Activated naive CD8-positive, alpha-beta T cell treated with anti-CD3 and anti-CD28 coated beads for 36 hours (primary cell): ENCODE data around the gene PRKAR1B. TPM values are rescaled to one million over a fixed set of nuclear protein-coding genes. Genes with fewer than 3 reads are reported as not detected.

Experiments used
- DNase-seq: peaks from one replicate; pipeline ENCODE4 v3.0.0; 2021
- H3K27ac Mint-ChIP-seq: one replicate; pipeline ENCODE4 v1.8.0; 2022; ENCODE audit warnings: mild to moderate bottlenecking, moderate library complexity, mixed read lengths
- H3K27me3 Mint-ChIP-seq: one replicate; pipeline ENCODE4 v1.8.0; 2022; ENCODE audit warnings: mild to moderate bottlenecking, mixed read lengths
- H3K36me3 Mint-ChIP-seq: one replicate; pipeline ENCODE4 v1.8.0; 2021; ENCODE audit warnings: mild to moderate bottlenecking, mixed read lengths
- H3K4me1 Mint-ChIP-seq: one replicate; pipeline ENCODE4 v1.8.0; 2021; ENCODE audit warnings: mixed read lengths
- H3K4me3 Mint-ChIP-seq: one replicate; pipeline ENCODE4 v1.8.0; 2022; ENCODE audit warnings: mild to moderate bottlenecking, moderate library complexity, mixed read lengths
- H3K9me3 Mint-ChIP-seq: one replicate; pipeline ENCODE4 v1.8.0; 2022; ENCODE audit warnings: mixed read lengths
- total RNA-seq, 2 experiments: library from RNA; stranded (reverse); gene quantifications; one replicate each; pipeline ENCODE4 v1.2.3, GENCODE V29; 2021

The PRKAR1B gene
- total RNA-seq, 2 experiments from 2014 or later = 38.1 to 40.2 TPM

DNA sequence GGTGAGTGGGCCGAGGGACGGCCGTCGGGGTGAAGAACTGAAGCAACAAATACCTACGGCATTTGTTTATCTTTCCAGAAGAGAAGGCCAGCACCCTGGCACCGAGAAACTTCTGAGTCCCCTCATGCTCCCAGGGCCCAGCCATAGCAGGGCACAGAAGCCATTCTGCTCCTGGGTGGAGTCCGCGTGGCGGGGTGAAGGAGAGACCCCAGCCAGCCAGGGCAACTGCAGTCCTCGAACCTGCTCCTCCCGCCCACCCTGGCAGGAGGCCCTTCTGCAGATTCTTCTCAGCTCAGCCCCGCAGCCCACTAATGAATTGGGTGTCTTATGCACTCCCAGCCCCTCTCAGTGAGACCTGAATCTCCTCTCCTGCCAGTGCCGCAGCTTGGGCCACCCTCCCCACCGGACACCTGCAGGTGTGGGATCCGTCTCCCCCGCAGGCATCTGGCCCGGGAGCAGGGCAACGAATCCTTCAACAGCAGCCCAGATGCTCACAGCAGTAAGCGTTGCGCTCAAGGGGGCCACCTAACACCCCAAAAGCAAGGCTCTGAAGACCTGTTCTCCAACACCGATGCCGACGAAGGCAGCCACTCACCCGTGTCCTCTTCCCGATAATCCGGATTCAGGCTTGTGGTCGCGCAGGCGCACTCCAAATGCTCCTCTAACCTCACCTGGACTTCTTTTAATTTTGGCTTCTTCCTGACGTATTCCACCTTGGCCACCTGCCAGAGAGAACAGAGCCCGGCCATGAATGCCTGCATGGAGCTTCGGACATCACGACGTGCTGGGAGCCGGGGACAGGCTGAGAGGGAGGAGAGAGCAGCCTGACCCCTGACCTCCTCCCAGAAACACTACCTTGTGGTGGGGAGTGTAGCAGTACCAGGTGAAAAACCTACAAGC lies 226.3 kb downstream of the PRKAR1B start:
- H3K27ac Mint-ChIP-seq = no peak overlapping the region
- DNase-seq = no peak
- peaks cover 2% of the 10 kb centered on the region for H3K36me3 Mint-ChIP-seq
- H3K4me1 Mint-ChIP-seq = peaks cover 5% of the 10 kb centered on the region
- H3K4me3 Mint-ChIP-seq = no peak overlapping the region
- H3K9me3 Mint-ChIP-seq = no peaks in the 10 kb centered on the region
- no peaks in the 10 kb centered on the region for H3K27me3 Mint-ChIP-seq

DNA sequence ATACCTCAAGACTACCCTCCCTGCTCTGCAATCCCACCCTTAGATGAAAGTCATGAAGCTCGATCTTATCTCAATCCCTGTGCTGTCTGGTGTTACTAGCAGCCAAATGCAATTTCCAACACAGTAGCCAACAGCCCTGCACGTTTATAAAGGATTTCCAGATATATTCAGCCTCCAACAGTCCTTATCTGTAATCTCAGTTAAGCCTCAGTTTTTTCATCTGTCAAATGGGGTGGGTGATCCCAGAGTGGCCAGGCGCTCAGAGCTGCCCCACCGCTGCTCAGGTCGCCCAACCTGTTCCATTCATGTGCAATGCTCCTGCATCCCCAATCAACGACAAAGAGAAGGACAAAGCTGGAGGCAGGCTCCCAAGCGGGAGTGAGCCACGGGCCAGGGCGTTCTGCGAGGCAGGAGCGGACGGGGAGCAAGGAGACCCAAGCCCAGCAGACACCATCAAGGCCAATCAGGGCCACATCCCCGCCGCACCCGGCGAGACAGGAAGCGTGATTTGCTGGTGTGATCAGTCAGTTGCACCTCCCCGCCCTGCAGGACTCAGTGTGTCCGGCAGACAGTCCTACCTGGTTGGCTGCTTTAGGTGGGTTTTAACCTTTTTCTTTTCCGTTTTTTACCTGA lies 227.1 kb downstream of the PRKAR1B start:
- no peaks in the 10 kb centered on the region for H3K27me3 Mint-ChIP-seq
- H3K4me3 Mint-ChIP-seq = no peak overlapping the region
- H3K4me1 Mint-ChIP-seq = peaks cover 5% of the 10 kb centered on the region
- peaks cover 2% of the 10 kb centered on the region for H3K36me3 Mint-ChIP-seq
- H3K9me3 Mint-ChIP-seq = no peaks in the 10 kb centered on the region
- DNase-seq = no peak
- H3K27ac Mint-ChIP-seq = no peak overlapping the region

Other genes starting within 250 kb of the PRKAR1B start
- gene PDGFA, start 207.4 kb downstream of the PRKAR1B start, total RNA-seq = 1 to 10 TPM; 3.3 to 4.1 TPM
- 10 to 100 TPM; 46.8 to 48.5 TPM for gene DNAAF5, start 582 bp downstream of the PRKAR1B start, total RNA-seq
- gene SUN1, start 105.2 kb upstream of the PRKAR1B start, total RNA-seq = 10 to 100 TPM; 50.1 to 53.4 TPM
- 10 to 100 TPM; 35.2 to 39.6 TPM for gene GET4, start 149.3 kb upstream of the PRKAR1B start, total RNA-seq
- 10 to 100 TPM; 49.9 to 56.7 TPM for gene ADAP1, start 227.4 kb upstream of the PRKAR1B start, total RNA-seq
- gene COX19, start 248.3 kb upstream of the PRKAR1B start, total RNA-seq = 10 to 100 TPM; 17.7 to 18.1 TPM